ENCODE measurements around the gene ZNF750.

GRCh38 chr17:82804442-82805191 lies 35.2 kb downstream of the ZNF750 start:
- TF ChIP-seq CTCF (IDR thresholded peaks at IDR 0.05) (no peak), POLR2A (IDR thresholded peaks at IDR 0.05) (no peak)
